CD14-positive monocyte (primary cell): Measurements from ENCODE around the gene RHOT2. TPM values are rescaled to one million over a fixed set of nuclear protein-coding genes. Genes with fewer than 3 reads are reported as not detected.
A peak's percentile ranks its signal among the peaks of the same experiment; 100 is the strongest.

Source experiments
- DNase-seq, 3 donors: peaks; one replicate each; pipeline ENCODE4 v3.0.0-alpha.2; 2011 to 2022
- H2AFZ ChIP-seq: 2 replicates; pipeline ENCODE4 v1.6.0; 2012; ENCODE audit warnings: mild to moderate bottlenecking, low read depth, low read length, inconsistent platforms; ENCODE audit not compliant: insufficient read depth, poor library complexity, severe bottlenecking
- H3K27ac ChIP-seq, 2 donors: 1 replicate in 1 of 2; 2 replicates in 1 of 2; pipeline ENCODE4 v1.5.1; 2012 to 2013; ENCODE audit warnings: low read length in 2 of 2, control low read depth in 1 of 2, inconsistent platforms in 1 of 2, low read depth in 1 of 2, mild to moderate bottlenecking in 1 of 2
- H3K27me3 ChIP-seq, 2 donors: one replicate each; pipeline versions ENCODE4 v1.6.0 to v1.6.1; 2011 to 2013; ENCODE audit warnings: low read length in 2 of 2; ENCODE audit not compliant: control insufficient read depth in 2 of 2, insufficient read depth in 2 of 2
- H3K36me3 ChIP-seq, 2 donors: replicated peaks in 1 of 2; 1 replicate in 1 of 2; 2 replicates in 1 of 2; pipeline versions ENCODE4 v1.5.1 to v1.6.1; 2012 to 2013; ENCODE audit warnings: low read length in 2 of 2, control low read depth in 1 of 2, inconsistent platforms in 1 of 2, mild to moderate bottlenecking in 1 of 2; ENCODE audit not compliant: insufficient read depth in 2 of 2, control insufficient read depth in 1 of 2
- H3K4me1 ChIP-seq, 2 donors: 1 replicate in 1 of 2; 2 replicates in 1 of 2; pipeline versions ENCODE4 v1.5.1 to v1.6.1; 2012 to 2013; ENCODE audit warnings: low read length in 2 of 2, control low read depth in 1 of 2, inconsistent platforms in 1 of 2, mild to moderate bottlenecking in 1 of 2, moderate library complexity in 1 of 2; ENCODE audit not compliant: insufficient read depth in 2 of 2, control insufficient read depth in 1 of 2
- H3K4me2 ChIP-seq: replicated peaks from 2 replicates; pipeline ENCODE3; 2012; ENCODE audit warnings: low read length, moderate library complexity, mild to moderate bottlenecking; ENCODE audit not compliant: poor library complexity, severe bottlenecking; ENCODE audit errors: extremely low read depth
- H3K4me3 ChIP-seq, 3 experiments: fragments of 200-600 bp in 1 of 3; sonication (generic) in 1 of 3; replicated peaks in 1 of 3; 1 replicate in 2 of 3; 2 replicates in 1 of 3; pipeline ENCODE4 v1.5.1; 2011 to 2013; ENCODE audit warnings: low read length in 3 of 3, mild to moderate bottlenecking in 3 of 3, control low read depth in 2 of 3, low read depth in 2 of 3, inconsistent platforms in 1 of 3, moderate library complexity in 1 of 3
- H3K79me2 ChIP-seq: 2 replicates; pipeline ENCODE4 v1.6.0; 2012; ENCODE audit warnings: mild to moderate bottlenecking, control low read depth, inconsistent platforms, low read length, moderate library complexity; ENCODE audit not compliant: insufficient read depth
- H3K9ac ChIP-seq: 2 replicates; pipeline ENCODE4 v1.6.0; 2017; ENCODE audit warnings: low read length, mild to moderate bottlenecking; ENCODE audit not compliant: insufficient read depth, poor library complexity, severe bottlenecking
- H3K9me3 ChIP-seq, 2 donors: replicated peaks in 1 of 2; 1 replicate in 1 of 2; 2 replicates in 1 of 2; pipeline versions ENCODE4 v1.5.1 to v1.6.1; 2012 to 2013; ENCODE audit warnings: low read length in 2 of 2, control low read depth in 1 of 2; ENCODE audit not compliant: control insufficient read depth in 1 of 2, insufficient read depth in 1 of 2
- H4K20me1 ChIP-seq: 2 replicates; pipeline ENCODE4 v1.6.0; 2012; ENCODE audit warnings: mild to moderate bottlenecking, low read length, control low read depth, moderate library complexity; ENCODE audit not compliant: insufficient read depth
- H3K27ac Mint-ChIP-seq, 7 donors: one replicate each; pipeline ENCODE4 v1.8.0; 2020; ENCODE audit warnings: mild to moderate bottlenecking in 7 of 7, mixed read lengths in 7 of 7, moderate library complexity in 6 of 7, inconsistent platforms in 2 of 7
- H3K27me3 Mint-ChIP-seq, 3 donors: one replicate each; pipeline ENCODE4 v1.8.0; 2021 to 2022; ENCODE audit warnings: low read depth in 3 of 3, mild to moderate bottlenecking in 3 of 3, mixed read lengths in 3 of 3, moderate library complexity in 3 of 3, inconsistent platforms in 1 of 3
- H3K36me3 Mint-ChIP-seq, 2 donors: one replicate each; pipeline ENCODE4 v1.8.0; 2020; ENCODE audit warnings: mixed read lengths in 2 of 2, inconsistent platforms in 1 of 2, mild to moderate bottlenecking in 1 of 2
- H3K4me1 Mint-ChIP-seq: one replicate; pipeline ENCODE4 v1.8.0; 2020; ENCODE audit warnings: mild to moderate bottlenecking, mixed read lengths
- H3K4me3 Mint-ChIP-seq, 2 donors: one replicate each; pipeline ENCODE4 v1.8.0; 2020; ENCODE audit warnings: mild to moderate bottlenecking in 2 of 2, mixed read lengths in 2 of 2, moderate library complexity in 1 of 2
- H3K9me3 Mint-ChIP-seq, 7 donors: one replicate each; pipeline ENCODE4 v1.8.0; 2020 to 2022; ENCODE audit warnings: mixed read lengths in 7 of 7, mild to moderate bottlenecking in 6 of 7, moderate library complexity in 6 of 7, inconsistent platforms in 2 of 7
- CTCF ChIP-seq: fragments of 200-600 bp; IDR thresholded peaks from one replicate; pipeline ENCODE4 v1.8.0; 2022; ENCODE audit warnings: antibody characterized with exemption, mild to moderate bottlenecking
- WGBS: methylation state at CpG from one replicate; pipeline ENCODE4 v1.1.5; 2013; ENCODE audit warnings: missing lambda C conversion rate; ENCODE audit not compliant: insufficient coverage; 5-methylcytosine and 5-hydroxymethylcytosine counted together
- intact Hi-C, 2 donors: fragments of 100-400 bp; cut with micrococcal nuclease; formaldehyde crosslinking; loops; one replicate each; pipeline versions ENCODE4 v1.15.0 to v1.15.1; 2023
- polyA plus RNA-seq, 3 donors: library from polyadenylated mRNA; depleted of rRNA in 1 of 3; unstranded in 2 of 3; stranded (reverse) in 1 of 3; fragments of 300-500 nt in 2 of 3; fragments of >200 nt in 1 of 3; fragmentation: Illumina TruSeq in 2 of 3; gene quantifications; 1 replicate in 2 of 3; 2 replicates in 1 of 3; pipeline ENCODE4 v1.2.3, GENCODE V29; 2012 to 2021

Gene RHOT2
- polyA plus RNA-seq, 3 donors = 25.4 to 276 (median 26.3) TPM

GRCh38 chr16:660132-660458, 7.8 kb upstream of the RHOT2 start:
- H3K27me3 Mint-ChIP-seq = peaks cover 0 to 3% (median 0%) of the 10 kb centered on the region in 3 donors
- H3K36me3 ChIP-seq = no peaks in the 10 kb centered on the region
- H3K9ac ChIP-seq = peak overlapping the region; percentile 13
- H3K4me1 Mint-ChIP-seq = peaks cover 10% of the 10 kb centered on the region
- H3K4me2 ChIP-seq = peak overlapping the region; percentile 79
- peaks cover 11 to 16% of the 10 kb centered on the region in 2 donors for H3K4me1 ChIP-seq
- peak overlapping the region; percentile 87 for H2AFZ ChIP-seq
- H3K27me3 ChIP-seq = no peaks in the 10 kb centered on the region
- peak overlapping the region in 1 of 2 donors; percentile 40 for H3K27ac ChIP-seq
- H4K20me1 ChIP-seq = no peaks in the 10 kb centered on the region
- intact Hi-C loops = loop anchor here (2.0 to 5.0 kb wide), 2 partner anchors 23 to 83 kb away; partner anchors contain the start of gene METTL26 (in 2 of the 2)
- peak overlapping the region in 1 of 7 donors; percentile 30 for H3K27ac Mint-ChIP-seq
- H3K9me3 Mint-ChIP-seq = no peaks in the 10 kb centered on the region
- peak overlapping the region in 2 of 3 experiments; percentile 27 to 65 for H3K4me3 ChIP-seq
- peak overlapping the region in 1 of 2 donors; percentile 65 for H3K4me3 Mint-ChIP-seq
- no peaks in the 10 kb centered on the region for H3K9me3 ChIP-seq
- peaks cover 0 to 6% of the 10 kb centered on the region in 2 donors for H3K36me3 Mint-ChIP-seq
- WGBS = 40% methylated on average over 4 of the region's 6 CpGs
- DNase-seq = no peak
- no peaks in the 10 kb centered on the region for H3K79me2 ChIP-seq
- TF ChIP-seq CTCF = no peak

GRCh38 chr16:660459-661183, 7.3 kb upstream of the RHOT2 start:
- Histone ChIP-seq H3K9ac (peak overlapping the region; percentile 13), H3K4me3 (peak overlapping the region; percentile 4 to 65 (median 27))
- peaks cover 0 to 3% (median 2%) of the 10 kb centered on the region in 3 donors for H3K27me3 Mint-ChIP-seq

More at GRCh38 chr16:660459-661183, 7.3 kb upstream of the RHOT2 start:
- peak overlapping the region in 3 of 7 donors; percentile 8 to 30 (median 24) for H3K27ac Mint-ChIP-seq
- Histone ChIP-seq H4K20me1 (no peaks in the 10 kb centered on the region), H3K27me3 (no peaks in the 10 kb centered on the region), H3K79me2 (no peaks in the 10 kb centered on the region), H3K36me3 (no peaks in the 10 kb centered on the region), H3K9me3 (no peaks in the 10 kb centered on the region), H3K27ac (peak overlapping the region in 1 of 2 donors; percentile 40), H2AFZ (peak overlapping the region; percentile 87), H3K4me1 (peaks cover 11 to 16% of the 10 kb centered on the region in 2 donors), H3K4me2 (peak overlapping the region; percentile 79)
- intact Hi-C loops = loop anchor here (2.0 to 5.0 kb wide), 2 partner anchors 24 to 83 kb away; partner anchors contain the start of gene METTL26 (in 2 of the 2)
- peaks cover 10% of the 10 kb centered on the region for H3K4me1 Mint-ChIP-seq
- TF ChIP-seq CTCF = peak; percentile 72
- peaks cover 0 to 6% of the 10 kb centered on the region in 2 donors for H3K36me3 Mint-ChIP-seq
- WGBS = under 1% methylated on average over 22 of the region's 43 CpGs
- peak; percentile 91 to 94 (median 93) for DNase-seq
- H3K9me3 Mint-ChIP-seq = no peaks in the 10 kb centered on the region
- H3K4me3 Mint-ChIP-seq = peak overlapping the region; percentile 65 to 73
